Ectodermal cell (in vitro differentiated cells): ENCODE data around the gene ACP7.
"Not testable (repeated sequence)": the region's sequence is repeated elsewhere in the genome, so short reads cannot be mapped to it uniquely, and the experiment has no call there.

Experiments used
- H3K27ac ChIP-seq: 2 replicates; pipeline ENCODE4 v1.7.0; 2013; ENCODE audit warnings: mild to moderate bottlenecking, low read depth, low read length; ENCODE audit not compliant: insufficient read depth, poor library complexity, severe bottlenecking
- H3K27me3 ChIP-seq: 2 replicates; pipeline ENCODE4 v1.7.0; 2013; ENCODE audit warnings: mild to moderate bottlenecking, low read length; ENCODE audit not compliant: insufficient read depth, control insufficient read depth, poor library complexity, severe bottlenecking
- H3K36me3 ChIP-seq: one replicate; pipeline ENCODE4 v1.7.0; 2013; ENCODE audit warnings: low read length; ENCODE audit not compliant: control insufficient read depth, insufficient read depth
- H3K4me1 ChIP-seq: one replicate; pipeline ENCODE4 v1.7.0; 2013; ENCODE audit warnings: low read length; ENCODE audit not compliant: control insufficient read depth, insufficient read depth
- H3K4me3 ChIP-seq: 2 replicates; pipeline ENCODE4 v1.7.0; 2013; ENCODE audit warnings: low read depth, low read length, control low read depth; ENCODE audit not compliant: insufficient read depth
- H3K9me3 ChIP-seq: 2 replicates; pipeline ENCODE4 v1.7.0; 2013; ENCODE audit warnings: mild to moderate bottlenecking, low read length, moderate library complexity; ENCODE audit not compliant: control insufficient read depth
- WGBS, 2 experiments: methylation state at CpG; one replicate each; pipeline ENCODE4 v1.1.7; 2013; ENCODE audit warnings: missing lambda C conversion rate in 2 of 2; 5-methylcytosine and 5-hydroxymethylcytosine counted together

The ACP7 gene

GRCh38 chr19:39138221-39139211 is 54.3 kb downstream of the ACP7 start:
- 85 to 87% methylated on average over 20 of the region's 20 CpGs for WGBS, 2 experiments
- Histone ChIP-seq H3K27ac (no peak overlapping the region), H3K36me3 (no peaks in the 10 kb centered on the region), H3K4me1 (peaks cover 32% of the 10 kb centered on the region), H3K4me3 (no peak overlapping the region), H3K9me3 (no peaks in the 10 kb centered on the region), H3K27me3 (no peaks in the 10 kb centered on the region)

- Histone ChIP-seq H3K27me3 (no peaks in the 10 kb centered on the region), H3K9me3 (no peaks in the 10 kb centered on the region), H3K4me3 (no peak overlapping the region), H3K27ac (no peak overlapping the region), H3K4me1 (peaks cover 32% of the 10 kb centered on the region), H3K36me3 (no peaks in the 10 kb centered on the region)
- WGBS, 2 experiments = 53 to 62% methylated on average over 8 of the region's 8 CpGs
Observed at GRCh38 chr19:39139305-39139874, 55.2 kb downstream of the ACP7 start.

- Histone ChIP-seq H3K36me3 (no peaks in the 10 kb centered on the region), H3K27me3 (no peaks in the 10 kb centered on the region), H3K27ac (no peak overlapping the region), H3K4me1 (peaks cover 38% of the 10 kb centered on the region), H3K4me3 (no peak overlapping the region), H3K9me3 (no peaks in the 10 kb centered on the region)
- WGBS, 2 experiments = 71 to 72% methylated on average over 7 of the region's 7 CpGs
Observed at GRCh38 chr19:39139971-39140453, 55.8 kb downstream of the ACP7 start.

- Histone ChIP-seq H3K4me1 (peaks cover 41% of the 10 kb centered on the region), H3K27ac (no peak overlapping the region)
Observed at GRCh38 chr19:39140594-39140993, 56.4 kb downstream of the ACP7 start.

GRCh38 chr19:39141929-39142328 is 57.8 kb downstream of the ACP7 start:
- Histone ChIP-seq H3K4me1 (peaks cover 41% of the 10 kb centered on the region), H3K36me3 (no peaks in the 10 kb centered on the region), H3K27ac (no peak overlapping the region), H3K9me3 (no peaks in the 10 kb centered on the region), H3K27me3 (no peaks in the 10 kb centered on the region), H3K4me3 (no peak overlapping the region)
- WGBS, 2 experiments = 82 to 85% methylated on average over 11 of the region's 11 CpGs

More at GRCh38 chr19:39140594-39140993, 56.4 kb downstream of the ACP7 start:
- no peaks in the 10 kb centered on the region for H3K9me3 ChIP-seq
- no peak overlapping the region for H3K4me3 ChIP-seq
- H3K27me3 ChIP-seq = no peaks in the 10 kb centered on the region
- H3K36me3 ChIP-seq = no peaks in the 10 kb centered on the region
- WGBS, 2 experiments = 61 to 63% methylated on average over 4 to 5 of the region's 5 CpGs

GRCh38 chr19:39142630-39143029 is 58.5 kb downstream of the ACP7 start:
- H3K4me1 ChIP-seq = peaks cover 41% of the 10 kb centered on the region
- WGBS, 2 experiments = 86 to 88% methylated on average over 5 of the region's 5 CpGs

GRCh38 chr19:39143757-39144289 is 59.7 kb downstream of the ACP7 start:
- H3K4me1 ChIP-seq = peaks cover 36% of the 10 kb centered on the region
- H3K4me3 ChIP-seq, H3K27ac ChIP-seq, H3K36me3 ChIP-seq, H3K9me3 ChIP-seq, H3K27me3 ChIP-seq: not testable (repeated sequence)
- 92 to 93% methylated on average over 5 of the region's 5 CpGs for WGBS, 2 experiments

More at GRCh38 chr19:39142630-39143029, 58.5 kb downstream of the ACP7 start:
- Histone ChIP-seq H3K36me3 (no peaks in the 10 kb centered on the region), H3K9me3 (no peaks in the 10 kb centered on the region), H3K27ac (no peak overlapping the region), H3K4me3 (no peak overlapping the region), H3K27me3 (no peaks in the 10 kb centered on the region)

GRCh38 chr19:39144290-39145071 is 60.3 kb downstream of the ACP7 start:
- H3K4me3 ChIP-seq = no peak overlapping the region
- H3K27ac ChIP-seq = peak overlapping the region; percentile 11
- 53 to 58% methylated on average over 14 of the region's 14 CpGs for WGBS, 2 experiments
- H3K36me3 ChIP-seq = peaks cover 6% of the 10 kb centered on the region
- H3K4me1 ChIP-seq = peaks cover 29% of the 10 kb centered on the region
- H3K9me3 ChIP-seq = no peaks in the 10 kb centered on the region
- H3K27me3 ChIP-seq = no peaks in the 10 kb centered on the region

GRCh38 chr19:39145180-39145953 is 61.2 kb downstream of the ACP7 start:
- no peaks in the 10 kb centered on the region for H3K27me3 ChIP-seq
- no peak overlapping the region for H3K27ac ChIP-seq
- peaks cover 21% of the 10 kb centered on the region for H3K4me1 ChIP-seq
- H3K36me3 ChIP-seq = peaks cover 6% of the 10 kb centered on the region
- no peaks in the 10 kb centered on the region for H3K9me3 ChIP-seq
- WGBS, 2 experiments = 71 to 72% methylated on average over 26 of the region's 26 CpGs
- H3K4me3 ChIP-seq = no peak overlapping the region
